HG03354 (cell line): ENCODE data around the gene CNGA2.

Experiments used
- ATAC-seq: cut with Tn5 transposase; IDR thresholded peaks from one replicate; pipeline ENCODE4 v1.9.1; 2021; ENCODE audit warnings: mild to moderate bottlenecking; ENCODE audit not compliant: unreplicated experiment, poor library complexity, severe bottlenecking

Gene CNGA2

GRCh38 chrX:151711154-151711553 is 23.4 kb upstream of the CNGA2 start:
- no peak for ATAC-seq

- ATAC-seq: no peak
These were observed 22.8 kb upstream of the CNGA2 start for GRCh38 chrX:151711787-151712186.

- no peak for ATAC-seq
These were observed 22.3 kb upstream of the CNGA2 start for GRCh38 chrX:151712253-151712652.

GRCh38 chrX:151713849-151714248 is 20.7 kb upstream of the CNGA2 start:
- peak; percentile 60 for ATAC-seq

GRCh38 chrX:151714362-151714761 is 20.2 kb upstream of the CNGA2 start:
- no peak for ATAC-seq

GRCh38 chrX:151715752-151716151 is 18.8 kb upstream of the CNGA2 start, which contains the start of gene FATE1:
TSS of gene FATE1 (plus strand) at chrX:151716035. CDS start at chrX:151716120, 85 bp downstream.
- no peak for ATAC-seq

GRCh38 chrX:151722241-151722846 is 12.2 kb upstream of the CNGA2 start:
- ATAC-seq: peak; percentile 66

- no peak for ATAC-seq
These were observed 11.3 kb upstream of the CNGA2 start for GRCh38 chrX:151723156-151723760.

- no peak for ATAC-seq
These were observed 9.8 kb upstream of the CNGA2 start for GRCh38 chrX:151724563-151725337.

GRCh38 chrX:151725338-151725614 is 9.3 kb upstream of the CNGA2 start:
- ATAC-seq: no peak

GRCh38 chrX:151726751-151727150 is 7.8 kb upstream of the CNGA2 start:
- ATAC-seq: no peak

- ATAC-seq: no peak
These were observed 7.2 kb upstream of the CNGA2 start for GRCh38 chrX:151727346-151727745.

GRCh38 chrX:151729056-151729725 is 5.4 kb upstream of the CNGA2 start:
- ATAC-seq: no peak

GRCh38 chrX:151735219-151735618 is 673 bp downstream of the CNGA2 start:
- no peak for ATAC-seq

GRCh38 chrX:151736685-151737084 is 2.1 kb downstream of the CNGA2 start:
- no peak for ATAC-seq

GRCh38 chrX:151737494-151737893 is 2.9 kb downstream of the CNGA2 start:
- ATAC-seq: no peak

- ATAC-seq: no peak
These were observed 4.2 kb downstream of the CNGA2 start for GRCh38 chrX:151738751-151739150.

- no peak for ATAC-seq
These were observed 7.1 kb downstream of the CNGA2 start for GRCh38 chrX:151741606-151742005.

- ATAC-seq: no peak
These were observed 7.8 kb downstream of the CNGA2 start for GRCh38 chrX:151742311-151742710.

GRCh38 chrX:151743651-151744470 is 9.3 kb downstream of the CNGA2 start:
- no peak for ATAC-seq
